Neural cell (in vitro differentiated cells): ENCODE measurements around the gene DCANP1.

Source experiments
- EZH2 ChIP-seq: fragments of 200-600, 300-800 bp; shearing (Covaris generic), sonication (generic); IDR thresholded peaks from 2 replicates; pipeline ENCODE4 v1.6.1; 2014; ENCODE audit warnings: antibody characterized with exemption, low read length, borderline replicate concordance, mild to moderate bottlenecking; ENCODE audit not compliant: insufficient read depth, poor library complexity, severe bottlenecking
- POLR2AphosphoS5 ChIP-seq: IDR thresholded peaks from 2 replicates; pipeline ENCODE4 v1.6.1; 2012
- SMC3 ChIP-seq: fragments of 450-650 bp; conservative IDR thresholded peaks from 2 replicates; pipeline ENCODE4 v1.6.1; 2014; ENCODE audit warnings: antibody characterized with exemption, mild to moderate bottlenecking, moderate library complexity; ENCODE audit not compliant: poor library complexity
- TF ChIP-seq, protein P1 (sequence below): fragments of 450-650 bp; IDR thresholded peaks from 2 replicates; pipeline ENCODE4 v1.5.1; 2014; ENCODE audit warnings: antibody characterized with exemption, mild to moderate bottlenecking, moderate library complexity; ENCODE audit not compliant: poor library complexity, severe bottlenecking

DNA sequence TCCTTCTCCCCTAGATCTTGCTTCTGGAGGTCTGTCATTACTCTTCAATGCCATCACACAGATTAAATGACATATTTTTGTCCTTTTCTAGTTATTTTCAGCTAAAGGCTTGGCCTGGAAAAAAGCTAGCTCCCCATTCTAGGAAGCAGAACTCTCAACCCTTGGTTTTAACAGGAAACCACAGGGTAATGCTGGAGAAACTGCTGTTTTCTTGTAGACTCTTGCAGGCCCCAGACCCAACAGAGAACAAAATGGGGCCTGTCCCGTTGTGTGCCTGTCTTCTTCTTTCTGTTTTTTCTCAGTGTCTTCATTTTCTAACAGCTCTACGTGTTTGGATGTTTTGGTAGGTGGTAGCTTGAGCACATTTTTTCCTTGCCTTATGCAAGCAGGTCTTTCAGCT is 21.5 kb downstream of the DCANP1 start:
- TF ChIP-seq, protein P1, sequence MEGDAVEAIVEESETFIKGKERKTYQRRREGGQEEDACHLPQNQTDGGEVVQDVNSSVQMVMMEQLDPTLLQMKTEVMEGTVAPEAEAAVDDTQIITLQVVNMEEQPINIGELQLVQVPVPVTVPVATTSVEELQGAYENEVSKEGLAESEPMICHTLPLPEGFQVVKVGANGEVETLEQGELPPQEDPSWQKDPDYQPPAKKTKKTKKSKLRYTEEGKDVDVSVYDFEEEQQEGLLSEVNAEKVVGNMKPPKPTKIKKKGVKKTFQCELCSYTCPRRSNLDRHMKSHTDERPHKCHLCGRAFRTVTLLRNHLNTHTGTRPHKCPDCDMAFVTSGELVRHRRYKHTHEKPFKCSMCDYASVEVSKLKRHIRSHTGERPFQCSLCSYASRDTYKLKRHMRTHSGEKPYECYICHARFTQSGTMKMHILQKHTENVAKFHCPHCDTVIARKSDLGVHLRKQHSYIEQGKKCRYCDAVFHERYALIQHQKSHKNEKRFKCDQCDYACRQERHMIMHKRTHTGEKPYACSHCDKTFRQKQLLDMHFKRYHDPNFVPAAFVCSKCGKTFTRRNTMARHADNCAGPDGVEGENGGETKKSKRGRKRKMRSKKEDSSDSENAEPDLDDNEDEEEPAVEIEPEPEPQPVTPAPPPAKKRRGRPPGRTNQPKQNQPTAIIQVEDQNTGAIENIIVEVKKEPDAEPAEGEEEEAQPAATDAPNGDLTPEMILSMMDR = no peak
- TF ChIP-seq POLR2AphosphoS5 (no peak), EZH2 (no peak), SMC3 (no peak)
